Progenitor cell of endocrine pancreas (in vitro differentiated cells): ENCODE data around the gene HEMK1. TPM values are rescaled to one million over a fixed set of nuclear protein-coding genes. Genes with fewer than 3 reads are reported as not detected.

Experiments
- DNase-seq: peaks from one replicate; pipeline ENCODE4 v3.0.0; 2021; ENCODE audit warnings: low spot score; ENCODE audit not compliant: unreplicated experiment
- H3K27ac Mint-ChIP-seq: 2 replicates; pipeline ENCODE4 v1.8.0; 2021; ENCODE audit warnings: mild to moderate bottlenecking, moderate library complexity, mixed read lengths
- H3K27me3 Mint-ChIP-seq: 2 replicates; pipeline ENCODE4 v1.8.0; 2021; ENCODE audit warnings: mixed read lengths
- H3K36me3 Mint-ChIP-seq: 2 replicates; pipeline ENCODE4 v1.8.0; 2022; ENCODE audit warnings: mixed read lengths; ENCODE audit not compliant: insufficient read depth
- H3K4me1 Mint-ChIP-seq: 2 replicates; pipeline ENCODE4 v1.8.0; 2021; ENCODE audit warnings: low read depth, mixed read lengths
- H3K4me3 Mint-ChIP-seq: 2 replicates; pipeline ENCODE4 v1.8.0; 2021; ENCODE audit warnings: low read depth, mild to moderate bottlenecking, moderate library complexity, mixed read lengths
- H3K9me3 Mint-ChIP-seq: 2 replicates; pipeline ENCODE4 v1.8.0; 2021; ENCODE audit warnings: low read depth, mixed read lengths
- CTCF ChIP-seq: fragments of 200-600 bp; sonication (generic); IDR thresholded peaks from one replicate; pipeline ENCODE4 v1.5.0; 2021; ENCODE audit warnings: antibody characterized with exemption, mild to moderate bottlenecking; ENCODE audit not compliant: unreplicated experiment
- total RNA-seq: library from RNA; stranded (reverse); gene quantifications from 2 replicates; pipeline ENCODE4 v1.2.1, GENCODE V29; 2021

Gene HEMK1
- total RNA-seq, 1 donor from 2014 or later: 23.7 TPM

GRCh38 chr3:50620820-50621219, 51.5 kb downstream of the HEMK1 start:
- H3K4me1 Mint-ChIP-seq: peaks cover 11% of the 10 kb centered on the region
- DNase-seq: no peak
- H3K4me3 Mint-ChIP-seq: no peak overlapping the region
- no peaks in the 10 kb centered on the region for H3K36me3 Mint-ChIP-seq
- no peaks in the 10 kb centered on the region for H3K9me3 Mint-ChIP-seq
- H3K27ac Mint-ChIP-seq: no peak overlapping the region
- no peaks in the 10 kb centered on the region for H3K27me3 Mint-ChIP-seq
- no peak for TF ChIP-seq CTCF

GRCh38 chr3:50622881-50623280, 53.6 kb downstream of the HEMK1 start:
- Mint-ChIP-seq H3K27me3 (no peaks in the 10 kb centered on the region), H3K4me1 (peaks cover 4% of the 10 kb centered on the region), H3K36me3 (no peaks in the 10 kb centered on the region), H3K4me3 (no peak overlapping the region), H3K27ac (no peak overlapping the region), H3K9me3 (no peaks in the 10 kb centered on the region)
- no peak for TF ChIP-seq CTCF
- DNase-seq: no peak

GRCh38 chr3:50623840-50624474, 54.6 kb downstream of the HEMK1 start:
- Mint-ChIP-seq H3K4me3 (no peak overlapping the region), H3K36me3 (no peaks in the 10 kb centered on the region), H3K9me3 (no peaks in the 10 kb centered on the region), H3K27me3 (no peaks in the 10 kb centered on the region), H3K27ac (peak overlapping the region; percentile 63), H3K4me1 (peaks cover 1% of the 10 kb centered on the region)
- no peak for DNase-seq
- TF ChIP-seq CTCF: no peak

- H3K4me3 Mint-ChIP-seq: no peak overlapping the region
- H3K27me3 Mint-ChIP-seq: no peaks in the 10 kb centered on the region
- no peaks in the 10 kb centered on the region for H3K36me3 Mint-ChIP-seq
- H3K9me3 Mint-ChIP-seq: no peaks in the 10 kb centered on the region
- DNase-seq: no peak
- no peak for TF ChIP-seq CTCF
- H3K27ac Mint-ChIP-seq: no peak overlapping the region
- peaks cover 1% of the 10 kb centered on the region for H3K4me1 Mint-ChIP-seq
Measured at GRCh38 chr3:50624634-50625033, 55.3 kb downstream of the HEMK1 start.

- Mint-ChIP-seq H3K4me3 (no peak overlapping the region), H3K9me3 (no peaks in the 10 kb centered on the region), H3K27me3 (no peaks in the 10 kb centered on the region), H3K36me3 (no peaks in the 10 kb centered on the region), H3K4me1 (peaks cover 1% of the 10 kb centered on the region), H3K27ac (no peak overlapping the region)
- DNase-seq: no peak
- no peak for TF ChIP-seq CTCF
Measured at GRCh38 chr3:50625231-50626182, 56.2 kb downstream of the HEMK1 start.
